GM23248 (cell line): ENCODE results near the gene ZDHHC1. TPM values are rescaled to one million over a fixed set of nuclear protein-coding genes. Genes with fewer than 3 reads are reported as not detected.

Experiments
- DNase-seq: peaks from one replicate; pipeline ENCODE4 v3.0.0-alpha.2; 2015
- H2AFZ ChIP-seq: fragments of 200-600 bp; sonication (generic); 2 replicates; pipeline ENCODE4 v1.6.1; 2016; ENCODE audit warnings: antibody characterized with exemption
- H3F3A ChIP-seq: fragments of 200-600 bp; sonication (generic); 2 replicates; pipeline ENCODE4 v1.6.1; 2016; ENCODE audit warnings: mild to moderate bottlenecking, antibody characterized with exemption, mixed run types; ENCODE audit not compliant: insufficient read depth
- H3K27ac ChIP-seq: fragments of 200-600 bp; sonication (generic); 2 replicates; pipeline ENCODE4 v1.5.1; 2016; ENCODE audit warnings: mild to moderate bottlenecking
- H3K27me3 ChIP-seq: fragments of 200-600 bp; sonication (generic); replicated peaks from 2 replicates; pipeline ENCODE4 v1.6.1; 2016; ENCODE audit warnings: mild to moderate bottlenecking; ENCODE audit not compliant: insufficient read depth
- H3K36me3 ChIP-seq: fragments of 200-600 bp; sonication (generic); 2 replicates; pipeline ENCODE4 v1.6.1; 2016; ENCODE audit warnings: low read depth, mild to moderate bottlenecking
- H3K4me1 ChIP-seq: fragments of 200-600 bp; sonication (generic); 2 replicates; pipeline ENCODE4 v1.6.1; 2016; ENCODE audit warnings: mild to moderate bottlenecking; ENCODE audit not compliant: insufficient read depth
- H3K4me2 ChIP-seq: fragments of 200-600 bp; sonication (generic); one replicate; pipeline ENCODE4 v1.6.1; 2016; ENCODE audit warnings: mild to moderate bottlenecking; ENCODE audit not compliant: unreplicated experiment
- H3K4me3 ChIP-seq: fragments of 200-600 bp; sonication (generic); 2 replicates; pipeline ENCODE4 v1.5.1; 2016; ENCODE audit warnings: mild to moderate bottlenecking
- H3K79me2 ChIP-seq: fragments of 200-600 bp; sonication (generic); 2 replicates; pipeline ENCODE4 v1.6.1; 2016; ENCODE audit warnings: mild to moderate bottlenecking; ENCODE audit not compliant: insufficient read depth
- H3K9ac ChIP-seq: fragments of 200-600 bp; sonication (generic); 2 replicates; pipeline ENCODE4 v1.6.1; 2016; ENCODE audit warnings: mild to moderate bottlenecking
- H3K9me2 ChIP-seq: fragments of 200-600 bp; sonication (generic); 2 replicates; pipeline ENCODE4 v1.6.1; 2016; ENCODE audit warnings: mixed run types, mild to moderate bottlenecking, moderate library complexity; ENCODE audit not compliant: insufficient read depth
- H3K9me3 ChIP-seq: fragments of 200-600 bp; sonication (generic); one replicate; pipeline ENCODE4 v1.6.1; 2017; ENCODE audit warnings: low read depth
- H4K20me1 ChIP-seq: fragments of 200-600 bp; sonication (generic); 2 replicates; pipeline ENCODE4 v1.6.0; 2016; ENCODE audit not compliant: insufficient read depth
- EZH2 ChIP-seq: fragments of 200-600 bp; sonication (generic); IDR thresholded peaks from 2 replicates; pipeline ENCODE4 v1.6.1; 2018; ENCODE audit warnings: antibody characterized with exemption, mild to moderate bottlenecking; ENCODE audit not compliant: insufficient read depth, poor library complexity, severe bottlenecking
- EZH2phosphoT487 ChIP-seq: fragments of 200-600 bp; sonication (generic); IDR thresholded peaks from 2 replicates; pipeline ENCODE4 v1.6.1; 2018; ENCODE audit warnings: antibody characterized with exemption, moderate library complexity, mild to moderate bottlenecking, low read depth; ENCODE audit not compliant: insufficient read depth
- WGBS, 2 experiments: methylation state at CpG; one replicate each; pipeline ENCODE4 v1.1.6; 2015 to 2017; ENCODE audit warnings: low lambda C conversion rate in 2 of 2, low coverage in 1 of 2; ENCODE audit errors: missing lambda C conversion rate in 2 of 2; 5-methylcytosine and 5-hydroxymethylcytosine counted together
- in situ Hi-C: fragments of 300-500 bp; cut with MboI; formaldehyde crosslinking; loops from 2 replicates; pipeline ENCODE4 v1.15.0; 2020
- polyA plus RNA-seq: library from polyadenylated mRNA; unstranded; fragments of >200 nt; fragmentation: Nextera tagmentation; extraction: Ambion mirVana; gene quantifications from 2 replicates; pipeline ENCODE4 v1.2.1, GENCODE V29; 2016
- total RNA-seq: library from RNA; depleted of rRNA; stranded (reverse); fragments of >200 nt; shearing (Covaris generic); gene quantifications from 2 replicates; pipeline ENCODE4 v1.2.3, GENCODE V29; 2014; rRNA removed

ZDHHC1 gene, protein sequence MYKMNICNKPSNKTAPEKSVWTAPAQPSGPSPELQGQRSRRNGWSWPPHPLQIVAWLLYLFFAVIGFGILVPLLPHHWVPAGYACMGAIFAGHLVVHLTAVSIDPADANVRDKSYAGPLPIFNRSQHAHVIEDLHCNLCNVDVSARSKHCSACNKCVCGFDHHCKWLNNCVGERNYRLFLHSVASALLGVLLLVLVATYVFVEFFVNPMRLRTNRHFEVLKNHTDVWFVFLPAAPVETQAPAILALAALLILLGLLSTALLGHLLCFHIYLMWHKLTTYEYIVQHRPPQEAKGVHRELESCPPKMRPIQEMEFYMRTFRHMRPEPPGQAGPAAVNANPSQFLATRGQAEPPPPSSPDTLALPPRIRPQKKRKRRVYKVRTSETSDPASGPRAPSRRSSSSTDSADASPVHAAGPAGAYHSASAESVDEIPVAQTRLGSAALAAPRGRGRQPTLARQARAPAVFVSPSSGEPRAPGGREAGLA
- total RNA-seq (9.6 and 10.9 TPM in 2 replicates), polyA plus RNA-seq (9.2 and 9.6 TPM in 2 replicates)

DNA sequence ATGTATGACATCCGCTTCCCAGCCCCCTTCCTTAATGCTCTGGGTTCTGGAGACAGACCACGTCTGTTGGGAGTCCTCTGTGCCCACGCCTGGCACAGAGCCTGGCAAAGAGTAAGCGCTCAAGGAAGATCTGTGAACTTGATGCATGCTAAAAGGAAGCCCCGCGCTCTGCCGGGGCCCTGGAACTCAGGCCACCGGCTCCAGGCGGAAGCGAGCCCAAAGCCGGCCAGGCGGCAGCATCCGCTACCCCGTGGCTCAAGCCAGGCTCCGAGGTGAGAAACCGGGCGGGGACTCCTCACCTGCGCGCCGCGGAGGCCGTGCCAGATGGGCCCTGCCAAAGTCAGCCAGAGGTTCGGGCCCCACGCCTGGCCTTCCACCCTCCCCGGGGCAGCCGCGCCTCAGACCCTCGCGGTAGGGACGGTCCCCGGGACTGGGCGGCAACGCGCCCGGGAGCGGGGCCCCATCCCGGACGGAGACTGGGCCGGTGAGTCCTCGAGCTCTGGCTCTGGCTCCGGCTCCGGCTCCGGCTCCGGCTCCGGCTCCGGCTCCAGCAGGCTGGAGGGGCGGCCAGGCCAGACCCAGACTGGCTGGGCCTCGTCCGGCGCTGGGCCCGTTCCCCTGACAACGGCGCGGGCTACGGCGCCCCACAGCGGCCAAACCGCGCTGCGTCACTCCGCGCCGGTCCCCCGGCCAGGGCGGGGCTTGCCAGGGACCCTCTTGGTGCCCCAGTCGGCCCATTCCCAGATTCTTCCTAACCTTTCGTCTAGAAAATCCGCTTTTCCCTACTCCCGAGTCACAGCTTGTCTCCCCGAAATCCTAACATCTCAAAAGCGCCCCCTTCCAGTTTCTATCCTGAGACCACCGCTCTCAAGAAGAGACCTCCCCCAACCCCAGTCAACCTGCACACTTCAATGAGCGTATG lies at the start of gene ZDHHC1:
Gene ZDHHC1, minus strand, starts transcription at position 606 of the 922 bp plus-strand sequence. CDS start 8,702 bp downstream, outside the sequence.
- Histone ChIP-seq H3K27me3 (no peaks in the 10 kb centered on the region), H3K9me3 (no peaks in the 10 kb centered on the region), H3K9me2 (no peaks in the 10 kb centered on the region), H3K4me1 (peaks cover 11% of the 10 kb centered on the region; the same call in 1 of the 2 replicates), H3K4me2 (peak within 1 kb of the TSS; percentile 95), H3F3A (peaks cover 9% of the 10 kb centered on the region; the same call in 1 of the 2 replicates), H2AFZ (peak within 1 kb of the TSS; percentile 96), H3K27ac (peak within 1 kb of the TSS; percentile 85), H3K4me3 (peak within 1 kb of the TSS; percentile 80), H3K36me3 (no peaks in the 10 kb centered on the region), H4K20me1 (no peaks in the 10 kb centered on the region), H3K79me2 (peaks cover 12% of the 10 kb centered on the region), H3K9ac (peak within 1 kb of the TSS; percentile 95)
- DNase-seq, result peak; percentile 90
- in situ Hi-C loops, result no loop called here
- no peak for TF ChIP-seq EZH2
- TF ChIP-seq EZH2phosphoT487, result no peak
- WGBS, 2 experiments, result 1 to 2% methylated on average over 68 to 72 of the region's 73 CpGs

DNA sequence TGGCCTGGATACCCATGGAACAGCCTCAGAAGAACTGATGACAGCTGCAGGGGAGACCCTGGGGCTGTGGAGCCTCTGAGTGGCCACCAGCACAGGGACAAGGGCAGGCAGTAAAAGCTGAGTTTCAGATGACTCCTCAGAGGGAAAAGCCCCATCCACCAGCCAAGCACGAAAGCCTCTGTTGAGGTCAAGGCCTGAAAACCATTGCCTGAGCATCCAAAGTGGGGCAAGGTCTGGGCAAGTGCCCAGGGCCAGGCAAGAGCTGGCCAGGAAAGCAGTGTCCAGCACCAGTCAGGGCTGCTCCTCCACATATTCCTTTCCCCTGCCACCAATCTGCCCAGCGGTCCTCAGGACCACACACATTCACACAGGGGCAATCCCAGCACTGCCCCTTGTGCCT lies 48.3 kb upstream of the ZDHHC1 start:
- Histone ChIP-seq H3K9ac (no peak overlapping the region), H3K9me3 (no peaks in the 10 kb centered on the region), H3F3A (peaks cover 6% of the 10 kb centered on the region; the same call in 1 of the 2 replicates), H3K36me3 (no peaks in the 10 kb centered on the region), H3K4me3 (no peak overlapping the region), H3K4me2 (no peak overlapping the region), H3K4me1 (peaks cover 9% of the 10 kb centered on the region), H3K9me2 (no peaks in the 10 kb centered on the region), H3K79me2 (peaks cover 99% of the 10 kb centered on the region), H4K20me1 (peaks cover 7% of the 10 kb centered on the region), H3K27me3 (no peaks in the 10 kb centered on the region), H3K27ac (no peak overlapping the region), H2AFZ (no peak overlapping the region)
- TF ChIP-seq EZH2phosphoT487 (no peak), EZH2 (no peak)
- WGBS, 2 experiments, result 97 to 100% methylated on average over 2 of the region's 2 CpGs
- no peak for DNase-seq
- in situ Hi-C loops, result no loop called here

DNA sequence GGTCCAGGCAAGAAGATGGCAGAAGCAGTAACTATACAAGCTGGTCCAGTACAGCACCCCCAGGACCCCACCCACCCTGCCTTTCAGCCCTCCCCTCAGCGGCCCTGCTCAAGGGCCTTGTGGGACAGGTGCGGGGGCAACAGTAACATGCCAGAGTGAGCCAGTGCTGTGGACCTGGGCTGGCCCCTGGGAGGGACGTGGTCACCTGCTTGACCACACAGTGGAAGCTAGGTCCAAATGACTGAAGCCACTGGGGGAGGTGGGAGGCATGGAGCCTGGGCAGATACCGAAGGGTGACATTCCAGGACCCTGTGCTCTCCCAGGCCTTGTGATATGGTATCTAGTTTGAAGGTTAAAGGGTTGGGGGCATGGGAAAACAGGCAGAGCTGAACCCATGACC lies 47.4 kb upstream of the ZDHHC1 start:
- in situ Hi-C loops, result no loop called here
- TF ChIP-seq EZH2phosphoT487 (no peak), EZH2 (no peak)

DNA sequence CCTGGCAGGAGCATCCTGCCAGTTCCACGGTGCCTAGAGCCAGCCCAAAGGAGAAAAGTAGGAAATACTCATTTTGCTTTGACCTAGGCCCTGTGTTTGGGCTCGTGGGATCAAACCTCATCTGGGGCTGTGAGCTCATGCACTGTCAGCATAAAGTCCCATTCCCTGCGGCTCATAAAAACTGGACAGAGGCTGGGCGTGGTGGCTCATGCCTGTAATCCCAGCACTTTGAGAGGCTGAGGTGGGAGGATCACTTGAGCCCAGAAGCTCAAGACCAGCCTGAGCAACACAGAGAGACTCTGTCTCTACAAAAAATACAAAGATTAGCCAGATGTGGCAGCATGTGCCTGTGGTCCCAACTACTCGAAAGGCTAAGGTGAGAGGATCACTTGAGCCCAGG lies 46.8 kb upstream of the ZDHHC1 start:
- no peak overlapping the region for H2AFZ ChIP-seq
- WGBS, 2 experiments, result 46 to 56% methylated on average over 5 of the region's 5 CpGs
- TF ChIP-seq EZH2phosphoT487, result no peak
- TF ChIP-seq EZH2, result no peak
- H3K4me1 ChIP-seq, result peaks cover 24% of the 10 kb centered on the region
- no peaks in the 10 kb centered on the region for H3K9me2 ChIP-seq
- H3K4me2 ChIP-seq, result no peak overlapping the region
- no peaks in the 10 kb centered on the region for H3K9me3 ChIP-seq
- peak overlapping the region; percentile 40; the same call in 1 of the 2 replicates for H3K9ac ChIP-seq
- H3F3A ChIP-seq, result peaks cover 6% of the 10 kb centered on the region; the same call in 1 of the 2 replicates
- peaks cover 93% of the 10 kb centered on the region for H3K79me2 ChIP-seq
- in situ Hi-C loops, result no loop called here
- H4K20me1 ChIP-seq, result peaks cover 3% of the 10 kb centered on the region
- H3K27ac ChIP-seq, result no peak overlapping the region
- no peaks in the 10 kb centered on the region for H3K36me3 ChIP-seq
- H3K27me3 ChIP-seq, result no peaks in the 10 kb centered on the region
- peak; percentile 45 for DNase-seq
- no peak overlapping the region for H3K4me3 ChIP-seq

More for the DNA sequence above, 47.4 kb upstream of the ZDHHC1 start:
- Histone ChIP-seq H3K9ac (no peak overlapping the region), H3K79me2 (peaks cover 99% of the 10 kb centered on the region), H2AFZ (no peak overlapping the region), H3K4me2 (no peak overlapping the region), H3K36me3 (no peaks in the 10 kb centered on the region), H3K4me3 (no peak overlapping the region), H4K20me1 (peaks cover 5% of the 10 kb centered on the region), H3K9me3 (no peaks in the 10 kb centered on the region), H3K27me3 (no peaks in the 10 kb centered on the region), H3K27ac (no peak overlapping the region), H3K9me2 (no peaks in the 10 kb centered on the region), H3K4me1 (peaks cover 17% of the 10 kb centered on the region), H3F3A (peaks cover 6% of the 10 kb centered on the region; the same call in 1 of the 2 replicates)
- 95 to 100% methylated on average over 4 of the region's 4 CpGs for WGBS, 2 experiments
- DNase-seq, result no peak
